GM21390 (cell line): ENCODE results near the gene GLIS2.
A peak's percentile ranks its signal among the peaks of the same experiment; 100 is the strongest.

Experiments used
- ATAC-seq: cut with Tn5 transposase; IDR thresholded peaks from one replicate; pipeline ENCODE4 v1.9.1; 2021; ENCODE audit not compliant: unreplicated experiment

The GLIS2 gene

GRCh38 chr16:4315186-4316107 is at the start of gene GLIS2:
Gene GLIS2, plus strand, starts transcription at chr16:4316067. Its CDS starts 16,214 bp downstream, at chr16:4332281.
- no peak for ATAC-seq

GRCh38 chr16:4266372-4266771 is 49.5 kb upstream of the GLIS2 start:
- no peak for ATAC-seq

GRCh38 chr16:4270091-4270490 is 45.8 kb upstream of the GLIS2 start:
- no peak for ATAC-seq

DNA sequence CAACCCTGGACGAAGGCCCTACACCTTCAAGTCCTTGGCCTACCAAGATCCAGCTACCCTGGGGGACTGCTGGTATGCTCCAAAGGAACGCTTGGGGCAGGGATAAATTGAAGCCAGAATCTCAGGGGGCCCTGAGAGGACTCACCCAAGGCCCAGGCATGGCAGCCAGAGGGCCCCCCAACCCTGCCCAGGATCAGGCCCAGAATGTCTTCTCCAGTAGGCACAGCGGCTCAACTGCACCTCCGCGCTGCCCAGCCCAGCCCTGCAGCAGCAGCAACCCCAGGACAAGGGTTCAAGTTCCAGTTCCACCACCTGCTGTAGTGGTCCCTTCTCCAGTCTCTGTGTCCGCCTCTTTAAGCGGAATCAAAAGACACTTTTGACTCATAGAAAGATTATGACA is 45.3 kb upstream of the GLIS2 start:
- ATAC-seq: no peak

DNA sequence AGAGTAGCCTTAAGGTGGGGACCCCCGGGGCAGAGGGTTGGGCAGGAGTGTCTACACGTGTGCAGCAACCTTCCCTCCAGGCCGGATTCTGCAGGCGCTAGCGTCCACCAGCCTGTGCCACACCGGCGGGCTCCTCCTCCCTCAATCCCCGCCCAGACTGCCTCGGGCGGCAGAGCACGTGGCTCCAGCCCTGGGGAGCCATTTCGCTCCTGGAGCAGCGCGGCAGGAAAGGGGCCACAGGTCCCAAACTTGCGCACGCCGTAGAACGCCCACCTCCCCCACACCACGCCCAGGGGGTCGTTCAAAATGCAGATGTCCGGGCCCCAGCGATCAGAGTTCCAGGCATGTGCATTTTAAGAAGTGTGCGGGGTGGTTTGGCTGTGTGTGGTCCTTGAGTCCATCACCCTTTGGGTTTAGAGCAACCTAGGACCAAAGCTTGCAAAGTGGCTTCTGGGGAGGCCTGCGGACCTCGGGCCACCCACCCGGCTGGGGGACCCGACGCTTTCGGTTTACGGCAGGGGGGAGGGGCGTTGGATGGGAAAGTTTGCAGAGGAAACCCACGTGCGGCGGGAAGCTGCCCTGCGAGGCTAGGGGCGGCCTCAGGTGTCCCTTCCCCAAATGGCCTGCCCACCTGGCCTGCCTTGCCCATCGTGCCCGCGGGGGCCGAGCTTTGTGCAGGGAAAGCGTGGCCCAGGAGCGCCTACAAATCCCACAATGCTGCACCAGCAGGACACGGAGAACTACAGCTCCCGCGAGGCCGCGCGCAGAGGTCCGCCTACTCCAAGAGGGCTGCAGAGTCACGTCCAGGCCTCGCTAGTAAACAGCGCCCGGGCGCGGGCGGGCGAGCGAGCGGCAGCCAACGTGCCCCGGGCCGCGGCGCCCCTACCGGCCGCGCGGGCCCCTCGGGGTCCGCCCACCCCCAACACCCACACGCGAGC is 44.4 kb upstream of the GLIS2 start:
- ATAC-seq: peak; percentile 67

DNA sequence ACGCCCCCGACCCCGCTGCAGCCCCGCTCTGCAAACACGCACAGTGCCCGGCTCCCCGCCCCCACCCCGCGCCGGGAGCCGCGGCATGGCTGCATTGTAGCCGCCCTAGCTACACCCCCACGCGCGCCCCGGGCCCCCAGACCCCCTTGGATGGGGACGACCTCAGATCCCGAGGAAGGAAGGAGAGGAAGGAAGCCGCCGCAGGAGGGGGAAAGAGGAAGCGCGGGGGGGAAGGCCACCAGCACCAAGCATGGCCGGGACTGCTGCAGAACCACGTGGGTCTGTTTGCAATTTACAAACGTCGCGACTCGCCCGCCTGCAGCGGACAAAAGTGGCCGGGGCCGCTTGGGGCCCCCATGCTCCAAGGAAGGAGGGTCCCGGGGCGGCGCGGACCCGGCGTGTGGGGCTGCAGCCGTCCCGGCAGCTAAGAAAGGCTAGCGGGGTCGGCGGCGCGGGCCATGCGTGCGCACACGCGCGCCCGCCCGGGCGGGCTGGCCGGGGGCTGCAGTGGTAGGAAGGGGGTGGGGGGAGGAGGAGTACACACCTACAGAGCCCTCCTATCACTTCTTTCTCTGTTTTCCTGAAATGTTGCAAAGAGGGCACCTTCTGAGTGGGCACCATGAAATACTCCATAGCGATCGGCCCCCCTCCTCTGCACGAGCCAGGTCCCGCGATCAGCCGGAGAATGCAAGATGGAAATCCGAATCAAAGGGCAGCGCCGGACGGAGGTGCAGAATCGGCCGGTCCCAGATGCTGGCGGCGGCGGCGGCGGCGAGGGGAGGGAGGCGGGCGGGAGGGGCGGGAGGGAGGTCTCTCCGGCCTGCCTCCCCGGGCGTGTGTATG is 43.5 kb upstream of the GLIS2 start:
- no peak for ATAC-seq

GRCh38 chr16:4273858-4274311 is 42.0 kb upstream of the GLIS2 start:
- no peak for ATAC-seq

- ATAC-seq: no peak
Observed at GRCh38 chr16:4275861-4276260, 40.0 kb upstream of the GLIS2 start.

DNA sequence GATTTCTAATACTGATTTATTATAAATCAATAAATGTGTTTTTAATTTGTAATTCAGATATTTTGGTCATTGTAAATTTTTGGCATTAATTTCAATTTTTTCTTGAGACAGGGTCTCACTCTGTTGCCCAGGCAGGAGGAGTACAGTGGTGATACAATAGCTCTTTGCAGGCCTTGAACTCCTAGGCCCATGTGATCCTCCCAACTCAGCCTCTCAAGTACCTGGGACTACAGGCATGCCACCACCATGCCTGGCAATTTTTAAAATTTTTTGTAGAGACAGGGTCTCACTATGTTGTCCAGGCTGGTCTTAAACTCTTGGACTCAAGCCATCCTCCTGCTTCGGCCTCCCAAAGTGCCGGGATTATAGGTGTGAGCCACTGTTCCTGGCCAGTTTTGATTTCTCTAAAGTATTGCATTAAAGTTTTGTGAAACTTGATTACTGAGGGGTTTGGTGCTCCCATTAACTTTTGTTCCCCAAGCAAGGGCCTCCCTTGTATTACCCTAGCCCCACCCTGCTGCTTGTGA is 37.8 kb upstream of the GLIS2 start:
- no peak for ATAC-seq

DNA sequence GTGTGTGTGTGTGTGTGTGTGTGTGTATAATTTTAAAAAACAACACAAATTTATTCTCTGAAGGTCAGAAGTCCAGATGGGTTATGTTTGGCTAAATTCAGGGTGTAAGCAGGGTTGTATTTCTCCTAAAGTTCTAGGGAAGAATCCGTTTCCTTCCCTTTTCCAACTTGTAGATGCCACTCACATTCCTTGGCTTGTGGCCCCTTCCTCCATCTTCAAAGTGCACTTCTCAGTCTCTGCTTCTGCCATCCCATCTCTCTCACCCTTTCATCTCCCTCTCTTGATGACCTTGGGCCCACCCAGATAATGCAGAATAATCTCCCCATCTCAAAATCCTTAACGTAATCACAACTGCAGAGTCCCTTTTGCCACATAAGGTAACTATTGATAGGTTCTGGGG is 35.2 kb upstream of the GLIS2 start:
- ATAC-seq: no peak

- no peak for ATAC-seq
Observed at GRCh38 chr16:4283441-4283840, 32.4 kb upstream of the GLIS2 start.

- no peak for ATAC-seq
Observed at GRCh38 chr16:4283939-4284338, 31.9 kb upstream of the GLIS2 start.

- no peak for ATAC-seq
Observed at GRCh38 chr16:4285167-4285566, 30.7 kb upstream of the GLIS2 start.

- ATAC-seq: no peak
Observed at GRCh38 chr16:4288148-4288921, 27.5 kb upstream of the GLIS2 start.

DNA sequence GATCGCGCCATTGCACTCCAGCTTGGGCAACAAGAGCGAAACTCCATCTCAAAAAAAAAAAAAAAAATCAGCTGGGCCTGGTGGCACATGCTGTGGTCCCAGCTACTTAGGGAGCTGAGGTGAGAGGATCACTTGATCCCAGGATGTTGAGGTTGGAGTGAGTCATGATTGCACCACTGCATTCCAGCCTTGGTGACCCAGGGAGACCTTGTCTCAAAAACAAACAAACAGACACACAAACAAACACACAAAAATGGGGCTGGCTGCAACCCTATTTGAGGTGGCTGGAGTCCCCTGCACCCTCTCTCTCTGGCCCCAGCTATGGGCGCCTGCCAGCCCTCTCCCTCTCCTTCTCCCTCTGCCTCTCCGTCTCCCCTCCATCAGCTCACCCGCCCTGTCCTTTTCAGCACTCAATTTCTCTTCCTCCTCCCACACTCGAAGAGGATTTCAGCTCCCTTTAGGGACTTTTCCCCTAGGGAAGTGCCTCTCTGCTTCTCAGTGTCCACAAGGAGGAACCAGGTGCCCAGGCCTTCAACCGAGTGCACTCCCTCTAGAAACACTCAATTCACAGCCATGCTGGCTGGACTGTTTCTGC is 25.5 kb upstream of the GLIS2 start:
- ATAC-seq: no peak

- no peak for ATAC-seq
Observed at GRCh38 chr16:4291699-4292098, 24.2 kb upstream of the GLIS2 start.

DNA sequence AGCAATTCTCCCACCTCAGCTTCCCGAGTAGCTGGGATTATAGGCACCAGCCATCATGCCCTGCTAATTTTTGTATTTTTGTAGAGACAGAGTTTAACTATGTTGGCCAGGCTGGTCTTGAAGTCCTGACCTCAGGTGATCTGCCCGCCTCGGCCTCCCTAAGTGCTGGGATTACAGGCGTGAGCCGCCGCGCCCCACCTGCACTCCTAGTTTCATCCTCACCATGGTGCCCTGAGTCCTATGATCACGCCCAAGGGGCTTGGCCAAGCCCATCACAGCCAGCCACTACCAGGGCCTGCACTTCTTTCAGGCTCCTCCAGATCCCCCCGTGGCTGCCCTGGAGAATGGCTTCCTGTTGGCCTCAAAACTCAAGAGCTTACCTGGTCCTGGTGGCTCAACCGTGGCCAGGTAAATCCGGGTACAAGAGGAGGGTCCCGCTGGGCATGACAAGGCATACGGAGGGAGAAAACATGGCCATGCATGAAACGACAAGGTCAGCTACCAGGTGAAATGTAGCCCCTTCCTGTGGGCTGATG is 22.6 kb upstream of the GLIS2 start:
- no peak for ATAC-seq

DNA sequence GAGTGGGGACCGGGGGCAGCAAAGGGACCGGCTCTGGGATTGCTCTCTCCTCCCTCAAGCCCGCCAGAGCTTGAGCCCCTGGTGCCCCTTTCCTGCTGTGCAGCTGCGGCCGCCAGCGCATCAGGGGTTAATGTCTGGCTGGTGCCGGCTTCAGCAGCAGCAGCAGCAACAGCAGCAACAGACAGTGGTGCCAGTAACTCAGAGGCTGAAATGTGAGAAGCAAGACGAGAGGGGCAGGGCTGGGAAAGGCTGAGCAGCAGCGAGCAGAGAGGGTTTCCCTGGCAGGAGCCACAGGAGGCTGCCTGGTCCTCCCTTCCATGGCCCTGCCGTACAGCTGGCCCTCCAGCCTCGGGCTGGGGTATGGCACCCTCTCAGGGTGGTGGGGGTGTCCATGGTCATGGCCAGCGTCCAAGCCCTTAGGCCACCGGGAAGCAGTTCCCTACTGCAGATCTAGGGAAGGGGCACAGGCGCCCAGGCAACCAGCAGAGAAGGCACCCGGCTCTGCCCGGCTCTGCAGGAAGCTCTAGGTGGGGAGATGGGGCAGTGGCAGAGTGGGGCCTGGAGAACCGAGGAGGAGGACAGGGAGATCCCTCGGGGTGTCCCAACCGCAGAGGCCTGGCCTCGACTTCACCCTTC is 21.9 kb upstream of the GLIS2 start:
- no peak for ATAC-seq

- ATAC-seq: no peak
Observed at GRCh38 chr16:4295581-4295980, 20.3 kb upstream of the GLIS2 start.
